SK-N-SH treated with all-trans-retinoic acid at 6 μM for 48 hours (cell line): Measurements from ENCODE around the gene NGFR.

Experiments
- ATAC-seq: fragments of 200-7000 bp; cut with Tn5 transposase; 3 replicates; pipeline ENCODE4 v1.9.1; 2020; ENCODE audit warnings: mild to moderate bottlenecking, moderate library complexity
- ARNTL ChIP-seq: fragments of 450-650 bp; formaldehyde crosslinking; IDR thresholded peaks from 2 replicates; pipeline ENCODE4 v1.5.0; 2020; ENCODE audit warnings: low read depth, mild to moderate bottlenecking, moderate library complexity, borderline replicate concordance
- BACH2 ChIP-seq: fragments of 250-450 bp; sonication (Bioruptor Pico); IDR thresholded peaks from 2 replicates; pipeline ENCODE4 v1.9.0; 2021; ENCODE audit warnings: mild to moderate bottlenecking, borderline replicate concordance
- CSDC2 ChIP-seq: fragments of 250-450 bp; sonication (Bioruptor Pico); IDR thresholded peaks from 2 replicates; pipeline ENCODE4 v1.5.0; 2020; ENCODE audit warnings: mild to moderate bottlenecking, moderate library complexity
- ESRRG ChIP-seq: fragments of 250-450 bp; sonication (Bioruptor Pico); IDR thresholded peaks from 2 replicates; pipeline ENCODE4 v1.6.1; 2021; ENCODE audit warnings: mild to moderate bottlenecking
- GLIS3 ChIP-seq: fragments of 250-450 bp; sonication (Bioruptor Pico); IDR thresholded peaks from 2 replicates; pipeline ENCODE4 v1.5.0; 2020; ENCODE audit warnings: mild to moderate bottlenecking, moderate library complexity
- ISL1 ChIP-seq: fragments of 250-450 bp; sonication (Bioruptor Pico); IDR thresholded peaks from 2 replicates; pipeline ENCODE4 v2.1.2; 2022; ENCODE audit warnings: mild to moderate bottlenecking, moderate library complexity
- OSR1 ChIP-seq: fragments of 250-450 bp; sonication (Bioruptor Pico); IDR thresholded peaks from 2 replicates; pipeline ENCODE4 v1.8.0; 2022; ENCODE audit warnings: moderate library complexity, mild to moderate bottlenecking, inconsistent platforms
- PPARA ChIP-seq: fragments of 250-450 bp; sonication (Bioruptor Pico); IDR thresholded peaks from 2 replicates; pipeline ENCODE4 v1.5.0; 2020; ENCODE audit warnings: mild to moderate bottlenecking, borderline replicate concordance
- RARB ChIP-seq: fragments of 250-450 bp; sonication (Bioruptor Pico); IDR thresholded peaks from 2 replicates; pipeline ENCODE4 v1.8.0; 2021; ENCODE audit warnings: mild to moderate bottlenecking, moderate library complexity
- SNAI2 ChIP-seq: fragments of 250-450 bp; sonication (Bioruptor Pico); IDR thresholded peaks from 2 replicates; pipeline ENCODE4 v1.5.0; 2020; ENCODE audit warnings: mild to moderate bottlenecking, moderate library complexity
- TCF4 ChIP-seq: fragments of 250-450 bp; sonication (Bioruptor Pico); IDR thresholded peaks from 2 replicates; pipeline ENCODE4 v1.8.0; 2021; ENCODE audit warnings: mild to moderate bottlenecking, moderate library complexity, borderline replicate concordance
- ZC3H10 ChIP-seq: fragments of 250-450 bp; sonication (Bioruptor Pico); IDR thresholded peaks from 2 replicates; pipeline ENCODE4 v1.5.1; 2021; ENCODE audit warnings: mild to moderate bottlenecking, moderate library complexity
- ZFP3 ChIP-seq: fragments of 250-450 bp; sonication (Bioruptor Pico); IDR thresholded peaks from 2 replicates; pipeline ENCODE4 v1.5.0; 2020; ENCODE audit warnings: mild to moderate bottlenecking, moderate library complexity
- ZFP30 ChIP-seq: fragments of 450-650 bp; formaldehyde crosslinking; IDR thresholded peaks from 2 replicates; pipeline ENCODE4 v1.5.0; 2022; ENCODE audit warnings: mild to moderate bottlenecking, moderate library complexity
- ZNF565 ChIP-seq: fragments of 450-650 bp; formaldehyde crosslinking; conservative IDR thresholded peaks from 2 replicates; pipeline ENCODE4 v1.5.0; 2020; ENCODE audit warnings: low read depth, mild to moderate bottlenecking, moderate library complexity
- ZNF70 ChIP-seq: fragments of 450-650 bp; formaldehyde crosslinking; IDR thresholded peaks from 2 replicates; pipeline ENCODE4 v1.5.0; 2020; ENCODE audit warnings: mild to moderate bottlenecking, moderate library complexity
- ZNF8 ChIP-seq: fragments of 450-650 bp; formaldehyde crosslinking; IDR thresholded peaks from 2 replicates; pipeline ENCODE4 v1.5.0; 2020; ENCODE audit warnings: mild to moderate bottlenecking, moderate library complexity
- TF ChIP-seq, protein P1 (sequence below): fragments of 250-450 bp; sonication (Bioruptor Pico); IDR thresholded peaks from 2 replicates; pipeline ENCODE4 v1.5.1; 2020; ENCODE audit warnings: low read depth, mild to moderate bottlenecking, moderate library complexity
- TF ChIP-seq, protein P2 (sequence below): fragments of 250-450 bp; sonication (Bioruptor Pico); IDR thresholded peaks from 2 replicates; pipeline ENCODE4 v1.8.0; 2021; ENCODE audit warnings: low read depth, mild to moderate bottlenecking, moderate library complexity, borderline replicate concordance
- TF ChIP-seq, protein P3 (sequence below): fragments of 250-450 bp; sonication (Bioruptor Pico); IDR thresholded peaks from 2 replicates; pipeline ENCODE4 v1.5.1; 2021; ENCODE audit warnings: mild to moderate bottlenecking, moderate library complexity
- TF ChIP-seq, protein P4 (sequence below): fragments of 250-450 bp; sonication (Bioruptor Pico); IDR thresholded peaks from 2 replicates; pipeline ENCODE4 v1.5.0; 2020; ENCODE audit warnings: mild to moderate bottlenecking, moderate library complexity

The NGFR gene

GRCh38 chr17:49523196-49523595, 28.1 kb downstream of the NGFR start:
- no peak for TF ChIP-seq ZC3H10 (CRISPR knock-in tag)
- TF ChIP-seq ZNF70 (CRISPR knock-in tag): no peak
- TF ChIP-seq PPARA: no peak
- no peak for TF ChIP-seq ESRRG
- TF ChIP-seq GLIS3 (CRISPR knock-in tag): no peak
- no peak for TF ChIP-seq SNAI2
- TF ChIP-seq, all 23 proteins: peak for 0
- no peak for ATAC-seq

DNA sequence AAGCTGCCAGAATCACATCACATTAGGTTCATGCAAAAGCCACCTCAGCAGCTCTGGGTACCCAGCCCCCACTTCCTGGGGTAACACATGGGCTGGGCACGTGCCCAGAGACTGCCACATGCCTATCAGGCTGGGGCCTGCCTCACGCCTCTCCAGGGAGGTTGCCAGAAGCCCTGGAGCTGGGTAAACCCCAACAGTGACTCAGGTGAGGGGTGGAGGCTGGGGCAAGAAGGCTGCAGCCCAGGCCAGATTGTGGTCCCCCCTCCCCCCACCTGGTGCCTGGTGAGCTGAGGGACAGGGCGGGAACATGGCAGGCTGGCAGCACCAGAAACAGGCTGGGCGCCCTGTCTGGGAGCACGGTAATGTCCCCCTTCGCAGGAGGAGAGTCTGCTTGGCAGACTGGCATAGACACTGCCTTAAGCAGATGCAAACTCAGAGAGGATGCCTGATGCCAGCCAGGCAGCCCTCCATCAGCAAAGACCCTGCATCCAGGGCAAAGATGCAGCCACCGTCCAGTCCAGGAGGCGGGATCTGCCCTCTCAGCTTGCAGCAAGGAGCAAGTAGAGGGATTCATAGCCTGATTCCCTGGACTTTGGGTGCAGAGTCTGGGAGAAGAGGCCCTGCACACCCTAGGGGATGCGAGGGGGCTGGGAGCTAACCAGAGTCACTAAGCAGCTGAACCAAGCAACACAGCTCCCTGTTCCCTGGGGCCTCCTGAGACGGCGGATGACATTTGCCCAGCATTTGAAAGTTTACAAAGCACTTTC, 28.8 kb downstream of the NGFR start:
- TF ChIP-seq ISL1 (CRISPR knock-in tag): no peak
- no peak for TF ChIP-seq TCF4 (CRISPR knock-in tag)
- TF ChIP-seq SNAI2: no peak
- TF ChIP-seq RARB: no peak
- no peak for TF ChIP-seq ZNF8 (CRISPR knock-in tag)
- TF ChIP-seq, protein P1, sequence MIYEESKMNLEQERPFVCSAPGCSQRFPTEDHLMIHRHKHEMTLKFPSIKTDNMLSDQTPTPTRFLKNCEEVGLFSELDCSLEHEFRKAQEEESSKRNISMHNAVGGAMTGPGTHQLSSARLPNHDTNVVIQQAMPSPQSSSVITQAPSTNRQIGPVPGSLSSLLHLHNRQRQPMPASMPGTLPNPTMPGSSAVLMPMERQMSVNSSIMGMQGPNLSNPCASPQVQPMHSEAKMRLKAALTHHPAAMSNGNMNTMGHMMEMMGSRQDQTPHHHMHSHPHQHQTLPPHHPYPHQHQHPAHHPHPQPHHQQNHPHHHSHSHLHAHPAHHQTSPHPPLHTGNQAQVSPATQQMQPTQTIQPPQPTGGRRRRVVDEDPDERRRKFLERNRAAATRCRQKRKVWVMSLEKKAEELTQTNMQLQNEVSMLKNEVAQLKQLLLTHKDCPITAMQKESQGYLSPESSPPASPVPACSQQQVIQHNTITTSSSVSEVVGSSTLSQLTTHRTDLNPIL: no peak
- no peak for TF ChIP-seq GLIS3 (CRISPR knock-in tag)
- no peak for TF ChIP-seq ZNF565 (CRISPR knock-in tag)
- TF ChIP-seq ZFP30 (CRISPR knock-in tag): no peak
- TF ChIP-seq ZC3H10 (CRISPR knock-in tag): no peak
- TF ChIP-seq CSDC2 (CRISPR knock-in tag): no peak
- TF ChIP-seq, protein P2, sequence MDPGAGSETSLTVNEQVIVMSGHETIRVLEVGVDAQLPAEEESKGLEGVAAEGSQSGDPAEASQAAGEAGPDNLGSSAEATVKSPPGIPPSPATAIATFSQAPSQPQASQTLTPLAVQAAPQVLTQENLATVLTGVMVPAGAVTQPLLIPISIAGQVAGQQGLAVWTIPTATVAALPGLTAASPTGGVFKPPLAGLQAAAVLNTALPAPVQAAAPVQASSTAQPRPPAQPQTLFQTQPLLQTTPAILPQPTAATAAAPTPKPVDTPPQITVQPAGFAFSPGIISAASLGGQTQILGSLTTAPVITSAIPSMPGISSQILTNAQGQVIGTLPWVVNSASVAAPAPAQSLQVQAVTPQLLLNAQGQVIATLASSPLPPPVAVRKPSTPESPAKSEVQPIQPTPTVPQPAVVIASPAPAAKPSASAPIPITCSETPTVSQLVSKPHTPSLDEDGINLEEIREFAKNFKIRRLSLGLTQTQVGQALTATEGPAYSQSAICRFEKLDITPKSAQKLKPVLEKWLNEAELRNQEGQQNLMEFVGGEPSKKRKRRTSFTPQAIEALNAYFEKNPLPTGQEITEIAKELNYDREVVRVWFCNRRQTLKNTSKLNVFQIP (CRISPR knock-in tag): no peak
- no peak for TF ChIP-seq ZFP3 (CRISPR knock-in tag)
- no peak for TF ChIP-seq OSR1 (CRISPR knock-in tag)

GRCh38 chr17:49524473-49525359, 29.6 kb downstream of the NGFR start:
- TF ChIP-seq ZNF565 (CRISPR knock-in tag) (no peak), CSDC2 (CRISPR knock-in tag) (no peak), ZFP30 (CRISPR knock-in tag) (no peak), PPARA (no peak), ZNF8 (CRISPR knock-in tag) (no peak), TCF4 (CRISPR knock-in tag) (no peak), RARB (no peak), BACH2 (CRISPR knock-in tag) (no peak), ZC3H10 (CRISPR knock-in tag) (no peak), ISL1 (CRISPR knock-in tag) (no peak), OSR1 (CRISPR knock-in tag) (no peak), ZNF70 (CRISPR knock-in tag) (no peak), ARNTL (no peak)
- TF ChIP-seq, protein P3, sequence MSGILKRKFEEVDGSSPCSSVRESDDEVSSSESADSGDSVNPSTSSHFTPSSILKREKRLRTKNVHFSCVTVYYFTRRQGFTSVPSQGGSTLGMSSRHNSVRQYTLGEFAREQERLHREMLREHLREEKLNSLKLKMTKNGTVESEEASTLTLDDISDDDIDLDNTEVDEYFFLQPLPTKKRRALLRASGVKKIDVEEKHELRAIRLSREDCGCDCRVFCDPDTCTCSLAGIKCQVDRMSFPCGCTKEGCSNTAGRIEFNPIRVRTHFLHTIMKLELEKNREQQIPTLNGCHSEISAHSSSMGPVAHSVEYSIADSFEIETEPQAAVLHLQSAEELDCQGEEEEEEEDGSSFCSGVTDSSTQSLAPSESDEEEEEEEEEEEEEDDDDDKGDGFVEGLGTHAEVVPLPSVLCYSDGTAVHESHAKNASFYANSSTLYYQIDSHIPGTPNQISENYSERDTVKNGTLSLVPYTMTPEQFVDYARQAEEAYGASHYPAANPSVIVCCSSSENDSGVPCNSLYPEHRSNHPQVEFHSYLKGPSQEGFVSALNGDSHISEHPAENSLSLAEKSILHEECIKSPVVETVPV (CRISPR knock-in tag): no peak
- TF ChIP-seq, protein P4, sequence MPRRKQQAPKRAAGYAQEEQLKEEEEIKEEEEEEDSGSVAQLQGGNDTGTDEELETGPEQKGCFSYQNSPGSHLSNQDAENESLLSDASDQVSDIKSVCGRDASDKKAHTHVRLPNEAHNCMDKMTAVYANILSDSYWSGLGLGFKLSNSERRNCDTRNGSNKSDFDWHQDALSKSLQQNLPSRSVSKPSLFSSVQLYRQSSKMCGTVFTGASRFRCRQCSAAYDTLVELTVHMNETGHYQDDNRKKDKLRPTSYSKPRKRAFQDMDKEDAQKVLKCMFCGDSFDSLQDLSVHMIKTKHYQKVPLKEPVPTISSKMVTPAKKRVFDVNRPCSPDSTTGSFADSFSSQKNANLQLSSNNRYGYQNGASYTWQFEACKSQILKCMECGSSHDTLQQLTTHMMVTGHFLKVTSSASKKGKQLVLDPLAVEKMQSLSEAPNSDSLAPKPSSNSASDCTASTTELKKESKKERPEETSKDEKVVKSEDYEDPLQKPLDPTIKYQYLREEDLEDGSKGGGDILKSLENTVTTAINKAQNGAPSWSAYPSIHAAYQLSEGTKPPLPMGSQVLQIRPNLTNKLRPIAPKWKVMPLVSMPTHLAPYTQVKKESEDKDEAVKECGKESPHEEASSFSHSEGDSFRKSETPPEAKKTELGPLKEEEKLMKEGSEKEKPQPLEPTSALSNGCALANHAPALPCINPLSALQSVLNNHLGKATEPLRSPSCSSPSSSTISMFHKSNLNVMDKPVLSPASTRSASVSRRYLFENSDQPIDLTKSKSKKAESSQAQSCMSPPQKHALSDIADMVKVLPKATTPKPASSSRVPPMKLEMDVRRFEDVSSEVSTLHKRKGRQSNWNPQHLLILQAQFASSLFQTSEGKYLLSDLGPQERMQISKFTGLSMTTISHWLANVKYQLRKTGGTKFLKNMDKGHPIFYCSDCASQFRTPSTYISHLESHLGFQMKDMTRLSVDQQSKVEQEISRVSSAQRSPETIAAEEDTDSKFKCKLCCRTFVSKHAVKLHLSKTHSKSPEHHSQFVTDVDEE (CRISPR knock-in tag): no peak
- TF ChIP-seq, all 23 proteins: peak for 0
- no peak for ATAC-seq

More for the DNA sequence above, 28.8 kb downstream of the NGFR start:
- peak; percentile 7; the same call in 1 of the 3 replicates for ATAC-seq
